Fibroblast of lung (primary cell): Measurements from ENCODE around the gene HEPN1. TPM values are rescaled to one million over a fixed set of nuclear protein-coding genes. Genes with fewer than 3 reads are reported as not detected.

Experiments used
- DNase-seq, 2 donors: peaks; one replicate each; pipeline versions ENCODE4 v3.0.0 to v3.0.0-alpha.2; 2010; ENCODE audit warnings: low read depth in 2 of 2
- H2AFZ ChIP-seq: 2 replicates; pipeline ENCODE4 v1.5.1; 2012; ENCODE audit warnings: low read length, control low read depth, inconsistent platforms
- H3K27ac ChIP-seq: 2 replicates; pipeline ENCODE4 v1.5.1; 2011; ENCODE audit warnings: low read length, control low read depth; ENCODE audit not compliant: insufficient read depth
- H3K27me3 ChIP-seq: 2 replicates; pipeline ENCODE4 v1.5.1; 2011; ENCODE audit warnings: mild to moderate bottlenecking, low read length; ENCODE audit not compliant: control insufficient read depth, insufficient read depth
- H3K36me3 ChIP-seq: 2 replicates; pipeline ENCODE4 v1.5.1; 2011; ENCODE audit warnings: low read length; ENCODE audit not compliant: control insufficient read depth, insufficient read depth
- H3K4me1 ChIP-seq: 2 replicates; pipeline ENCODE4 v1.5.1; 2011; ENCODE audit warnings: low read length; ENCODE audit not compliant: control insufficient read depth, insufficient read depth; ENCODE audit errors: extremely low read depth
- H3K4me2 ChIP-seq: 2 replicates; pipeline ENCODE4 v1.5.1; 2011; ENCODE audit warnings: low read length, control low read depth; ENCODE audit not compliant: insufficient read depth; ENCODE audit errors: extremely low read depth
- H3K4me3 ChIP-seq, 4 experiments: fragments of 200-600 bp in 1 of 4; sonication (generic) in 1 of 4; replicated peaks in 1 of 4; 2 replicates each; pipeline ENCODE4 v1.5.1; 2011 to 2016; ENCODE audit warnings: low read length in 4 of 4, low read depth in 3 of 4, mild to moderate bottlenecking in 3 of 4, control low read depth in 2 of 4, inconsistent platforms in 1 of 4, mixed read lengths in 1 of 4; ENCODE audit not compliant: insufficient read depth in 1 of 4; ENCODE audit errors: control extremely low read depth in 1 of 4
- H3K79me2 ChIP-seq: 2 replicates; pipeline ENCODE4 v1.5.1; 2012; ENCODE audit warnings: mild to moderate bottlenecking, low read length, inconsistent platforms; ENCODE audit not compliant: control insufficient read depth, insufficient read depth
- H3K9ac ChIP-seq: 2 replicates; pipeline ENCODE4 v1.5.1; 2011; ENCODE audit warnings: mild to moderate bottlenecking, low read length, control low read depth; ENCODE audit not compliant: insufficient read depth
- H3K9me3 ChIP-seq: 2 replicates; pipeline ENCODE4 v1.5.1; 2012; ENCODE audit warnings: low read depth, low read length; ENCODE audit not compliant: control insufficient read depth, insufficient read depth
- H4K20me1 ChIP-seq: 2 replicates; pipeline ENCODE4 v1.5.1; 2011; ENCODE audit warnings: low read length; ENCODE audit not compliant: control insufficient read depth, insufficient read depth; ENCODE audit errors: extremely low read depth
- CTCF ChIP-seq, 2 donors: IDR thresholded peaks in 1 of 2; conservative IDR thresholded peaks in 1 of 2; 1 replicate in 1 of 2; 2 replicates in 1 of 2; pipeline ENCODE4 v1.5.1; 2011 to 2012; ENCODE audit warnings: low read length in 2 of 2, control low read depth in 1 of 2, inconsistent platforms in 1 of 2, low read depth in 1 of 2, mild to moderate bottlenecking in 1 of 2
- EZH2 ChIP-seq: IDR thresholded peaks from 2 replicates; pipeline ENCODE4 v1.5.1; 2012; ENCODE audit warnings: low read length, control low read depth, mild to moderate bottlenecking; ENCODE audit errors: missing control alignments
- polyA plus RNA-seq, 2 donors: library from polyadenylated mRNA; depleted of rRNA in 1 of 2; stranded (reverse) in 1 of 2; unstranded in 1 of 2; fragments of >200 nt; gene quantifications; 2 replicates each; pipeline ENCODE4 v1.2.1, GENCODE V29; 2011 to 2012; ENCODE audit warnings: missing spikeins in 1 of 2
- total RNA-seq: library from RNA; depleted of rRNA; stranded (reverse); fragments of >200 nt; gene quantifications from 2 replicates; pipeline ENCODE4 v1.2.1, GENCODE V29; 2014

HEPN1 gene
- total and polyA plus RNA-seq, 2 donors (not counting 1 experiment from before 2014, with no cell fraction given): not detected

DNA sequence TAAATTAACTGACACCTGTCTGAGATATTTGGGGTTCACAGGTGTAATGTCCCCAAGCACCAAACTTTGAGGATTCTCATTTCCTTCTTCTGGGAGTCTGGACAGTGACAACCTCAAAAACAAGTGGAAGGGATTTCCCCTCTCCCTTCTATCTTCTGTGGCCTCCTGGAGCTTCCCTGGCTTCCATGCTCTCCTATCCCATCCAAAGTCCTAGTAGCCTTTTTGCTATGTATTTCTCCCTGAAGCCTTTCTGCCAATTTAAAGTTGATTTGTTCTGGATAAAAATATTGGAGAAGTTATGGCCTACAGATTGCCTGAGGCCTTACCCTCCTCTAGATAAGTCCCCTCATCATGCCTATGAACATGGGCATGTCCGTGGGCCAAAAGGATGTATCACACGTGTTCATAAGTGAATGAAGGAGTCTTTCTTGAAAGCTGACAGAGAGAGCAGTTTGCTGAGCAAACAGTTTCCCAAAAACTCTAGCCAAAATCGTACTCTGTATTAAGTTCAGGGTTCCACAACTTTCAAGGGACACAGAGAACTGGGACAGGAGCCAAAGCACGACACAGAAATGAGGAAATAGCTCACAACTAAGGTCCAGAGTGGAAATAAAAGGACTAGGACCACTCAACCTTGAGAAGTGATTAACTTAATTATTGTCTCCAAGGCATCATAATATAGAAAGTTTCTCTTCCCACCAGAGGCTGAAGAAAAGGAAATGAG, 10.1 kb downstream of the HEPN1 start:
- no peak overlapping the region for H3K4me2 ChIP-seq
- DNase-seq: no peak
- no peak overlapping the region for H3K4me3 ChIP-seq
- no peak overlapping the region for H3K9ac ChIP-seq
- H2AFZ ChIP-seq: no peak overlapping the region
- H4K20me1 ChIP-seq: no peaks in the 10 kb centered on the region
- H3K4me1 ChIP-seq: peaks cover 5% of the 10 kb centered on the region
- no peak overlapping the region for H3K27ac ChIP-seq
- H3K27me3 ChIP-seq: no peaks in the 10 kb centered on the region
- H3K36me3 ChIP-seq: no peaks in the 10 kb centered on the region
- TF ChIP-seq EZH2 (no peak), CTCF (conservative IDR thresholded peaks at IDR 0.05 in 1 of 2, IDR thresholded peaks at IDR 0.05 in 1 of 2; ENCODE audit: low read depth in 1 of 2, low read length in 2 of 2) (no peak)
- no peaks in the 10 kb centered on the region for H3K79me2 ChIP-seq
- H3K9me3 ChIP-seq: no peaks in the 10 kb centered on the region

- no peaks in the 10 kb centered on the region for H3K36me3 ChIP-seq
- H3K4me1 ChIP-seq: peaks cover 15% of the 10 kb centered on the region
- H3K79me2 ChIP-seq: no peaks in the 10 kb centered on the region
- H3K27me3 ChIP-seq: no peaks in the 10 kb centered on the region
- no peak overlapping the region for H2AFZ ChIP-seq
- no peaks in the 10 kb centered on the region for H4K20me1 ChIP-seq
- H3K27ac ChIP-seq: no peak overlapping the region
- no peak overlapping the region for H3K4me2 ChIP-seq
- no peak for DNase-seq
- no peaks in the 10 kb centered on the region for H3K9me3 ChIP-seq
- no peak overlapping the region for H3K4me3 ChIP-seq
- H3K9ac ChIP-seq: no peak overlapping the region
- no peak for TF ChIP-seq EZH2
- no peak for TF ChIP-seq CTCF (conservative IDR thresholded peaks at IDR 0.05 in 1 of 2, IDR thresholded peaks at IDR 0.05 in 1 of 2; ENCODE audit: low read depth in 1 of 2, low read length in 2 of 2)
These were observed 11.7 kb downstream of the HEPN1 start for GRCh38 chr11:124930799-124931198.

DNA sequence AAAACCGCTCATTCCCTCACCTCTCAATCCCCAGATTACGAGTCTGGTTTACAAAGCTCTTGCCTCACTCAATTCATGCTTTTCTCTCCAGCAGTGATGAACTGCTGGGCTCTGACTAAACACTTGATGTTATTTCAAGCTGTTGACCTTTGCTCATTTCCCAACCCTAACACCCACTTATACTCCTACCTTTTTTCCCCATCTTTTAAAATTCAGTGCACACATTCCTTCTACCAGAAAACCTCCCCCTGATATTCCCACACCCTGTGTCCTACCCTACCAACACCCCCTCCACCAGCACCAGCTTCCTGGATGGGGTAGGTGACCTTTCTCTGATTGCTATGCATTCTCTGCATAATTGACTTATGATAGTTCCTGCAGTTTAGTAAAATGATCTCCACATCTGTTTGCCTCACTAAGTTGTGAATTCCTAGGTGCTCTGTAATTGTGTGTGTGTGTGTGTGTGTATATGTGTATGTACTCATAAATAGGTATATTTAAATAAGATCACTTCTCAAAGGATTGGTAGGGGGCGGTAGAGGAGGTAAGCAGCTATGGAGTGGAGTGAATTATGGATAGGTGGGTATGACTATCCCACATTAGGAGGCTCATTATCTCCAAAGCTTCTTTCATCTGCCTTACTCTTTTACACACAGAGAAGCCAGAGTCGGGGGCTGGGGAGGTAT, 16.0 kb downstream of the HEPN1 start:
- Histone ChIP-seq H3K9ac (no peak overlapping the region), H3K27ac (peak overlapping the region; percentile 57), H3K27me3 (no peaks in the 10 kb centered on the region), H3K4me1 (peaks cover 15% of the 10 kb centered on the region), H3K4me3 (no peak overlapping the region), H3K36me3 (no peaks in the 10 kb centered on the region), H2AFZ (no peak overlapping the region), H3K79me2 (no peaks in the 10 kb centered on the region), H4K20me1 (no peaks in the 10 kb centered on the region), H3K4me2 (peak overlapping the region; percentile 47), H3K9me3 (no peaks in the 10 kb centered on the region)
- TF ChIP-seq CTCF (conservative IDR thresholded peaks at IDR 0.05 in 1 of 2, IDR thresholded peaks at IDR 0.05 in 1 of 2; ENCODE audit: low read depth in 1 of 2, low read length in 2 of 2) (peak; percentile 18 to 31), EZH2 (no peak)
- peak; percentile 75 to 93 for DNase-seq
